Muscle of back (tissue), 11 donors: ENCODE data around the gene RAG1. TPM values are rescaled to one million over a fixed set of nuclear protein-coding genes. Genes with fewer than 3 reads are reported as not detected.

Experiments used
- DNase-seq, 3 donors: peaks; one replicate each; pipeline versions ENCODE4 v3.0.0 to v3.0.0-alpha.2; 2013
- polyA plus RNA-seq, 10 donors: library from polyadenylated mRNA; unstranded; fragments of 120-200 nt; gene quantifications; one replicate each; pipeline ENCODE4 v1.2.1, GENCODE V29; 2013; ENCODE audit not compliant: insufficient read length in 10 of 10

RAG1 gene
- polyA plus RNA-seq, 10 donors: 4.4 to 16.7 (median 8.3) TPM

GRCh38 chr11:36588099-36588498 is 20.3 kb downstream of the RAG1 start:
- no peak for DNase-seq

- no peak for DNase-seq
Measured at GRCh38 chr11:36590513-36590912, 22.7 kb downstream of the RAG1 start.

GRCh38 chr11:36591433-36591832 is 23.6 kb downstream of the RAG1 start:
- no peak for DNase-seq

GRCh38 chr11:36594316-36594989 is 26.6 kb downstream of the RAG1 start, which contains the start of gene IFTAP:
IFTAP (plus strand) TSS chr11:36594502; CDS start chr11:36610104, 15,602 bp downstream.
- peak; percentile 90 to 96 (median 94) for DNase-seq

- DNase-seq: no peak
Measured at GRCh38 chr11:36596880-36597279, 29.1 kb downstream of the RAG1 start.

- DNase-seq: no peak
Measured at GRCh38 chr11:36598051-36598450, 30.2 kb downstream of the RAG1 start, which contains the start of gene RAG2. RAG2 (minus strand) TSS chr11:36598236; CDS start chr11:36594168, 4,068 bp downstream.

GRCh38 chr11:36600180-36600579 is 32.4 kb downstream of the RAG1 start:
- DNase-seq: no peak

GRCh38 chr11:36601155-36601554 is 33.3 kb downstream of the RAG1 start:
- DNase-seq: no peak

GRCh38 chr11:36602135-36602534 is 34.3 kb downstream of the RAG1 start:
- DNase-seq: no peak

- DNase-seq: no peak
Measured at GRCh38 chr11:36605221-36606216, 37.7 kb downstream of the RAG1 start.

- DNase-seq: no peak
Measured at GRCh38 chr11:36608491-36609199, 40.8 kb downstream of the RAG1 start.

- DNase-seq: no peak
Measured at GRCh38 chr11:36609383-36609782, 41.6 kb downstream of the RAG1 start.

- DNase-seq: no peak
Measured at GRCh38 chr11:36615826-36616225, 48.0 kb downstream of the RAG1 start.

GRCh38 chr11:36617543-36618362 is 49.9 kb downstream of the RAG1 start:
- DNase-seq: no peak

- no peak for DNase-seq
Measured at GRCh38 chr11:36618363-36619047, 50.7 kb downstream of the RAG1 start.

GRCh38 chr11:36619502-36619901 is 51.7 kb downstream of the RAG1 start:
- peak; percentile 9 to 39 (median 15) for DNase-seq

GRCh38 chr11:36620246-36620645 is 52.4 kb downstream of the RAG1 start:
- DNase-seq: no peak

- DNase-seq: peak; percentile 14 to 58 (median 31)
Measured at GRCh38 chr11:36622431-36623136, 54.8 kb downstream of the RAG1 start.

- no peak for DNase-seq
Measured at GRCh38 chr11:36623494-36623893, 55.7 kb downstream of the RAG1 start.

- DNase-seq: no peak
Measured at GRCh38 chr11:36627006-36627405, 59.2 kb downstream of the RAG1 start.
